CD4-positive, alpha-beta T cell treated with Interleukin-17A for 4 hours (primary cell): ENCODE measurements around the gene FGD2.
A peak's percentile ranks its signal among the peaks of the same experiment; 100 is the strongest.
"Not testable (repeated sequence)": the region's sequence is repeated elsewhere in the genome, so short reads cannot be mapped to it uniquely, and the experiment has no call there.

Source experiments
- DNase-seq: peaks from one replicate; pipeline ENCODE4 v3.0.0-alpha.2; 2020; ENCODE audit warnings: mixed read lengths

The FGD2 gene

DNA sequence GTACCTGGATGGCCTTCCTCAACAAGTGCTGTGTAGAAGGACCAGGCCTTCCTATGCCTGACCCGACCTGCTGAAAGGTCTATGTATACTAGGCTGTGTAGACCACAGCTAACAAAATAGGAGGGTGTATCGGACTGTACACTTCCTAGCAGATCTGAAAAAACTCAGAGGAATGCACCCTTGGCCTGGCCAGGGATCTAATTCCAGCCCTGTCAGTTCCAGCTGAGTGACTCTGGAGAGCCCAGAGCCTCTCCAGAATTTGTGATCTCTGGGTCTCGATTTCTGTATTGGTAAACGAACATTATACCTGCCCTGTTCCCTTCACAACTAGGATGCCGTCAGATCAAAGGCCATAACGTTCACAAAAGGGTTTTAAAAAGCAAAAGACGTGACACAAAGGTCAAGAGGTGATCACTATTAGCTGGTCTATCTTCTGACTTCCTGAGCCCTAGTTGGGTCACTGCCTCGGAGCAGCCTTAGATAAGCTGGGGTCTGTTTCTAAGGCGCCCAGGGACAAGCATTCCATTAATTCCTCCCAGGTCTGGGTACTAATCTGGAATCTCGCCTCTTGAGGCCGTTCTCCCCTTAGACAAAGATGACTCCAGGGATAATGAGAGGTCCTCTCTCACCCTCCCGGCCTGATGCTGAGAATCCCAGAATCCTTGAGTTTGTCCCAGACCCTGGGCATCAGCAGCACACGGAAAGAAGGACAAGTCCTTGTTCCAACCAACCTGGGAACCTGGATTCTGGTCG is 33.4 kb upstream of the FGD2 start:
- DNase-seq: no peak

DNA sequence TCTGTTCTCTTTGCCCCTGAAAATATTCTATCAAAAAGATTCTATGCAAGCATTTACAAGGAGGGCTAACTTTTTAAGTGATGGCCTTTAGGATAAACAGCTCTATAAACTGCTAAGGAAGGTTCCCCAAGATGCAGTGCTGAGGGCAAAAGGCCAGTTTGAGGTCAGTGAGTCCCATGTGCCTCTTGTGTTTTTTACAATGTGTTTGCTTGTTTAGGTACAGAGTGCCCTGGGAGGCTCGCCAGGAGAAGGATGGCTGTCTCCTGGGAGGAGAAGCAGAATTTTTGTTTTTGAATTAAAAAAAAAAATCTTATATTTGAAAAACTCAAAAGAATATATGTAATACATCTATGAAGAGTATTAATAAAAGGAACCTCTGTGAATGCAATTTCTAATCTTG is 32.3 kb upstream of the FGD2 start:
- no peak for DNase-seq

DNA sequence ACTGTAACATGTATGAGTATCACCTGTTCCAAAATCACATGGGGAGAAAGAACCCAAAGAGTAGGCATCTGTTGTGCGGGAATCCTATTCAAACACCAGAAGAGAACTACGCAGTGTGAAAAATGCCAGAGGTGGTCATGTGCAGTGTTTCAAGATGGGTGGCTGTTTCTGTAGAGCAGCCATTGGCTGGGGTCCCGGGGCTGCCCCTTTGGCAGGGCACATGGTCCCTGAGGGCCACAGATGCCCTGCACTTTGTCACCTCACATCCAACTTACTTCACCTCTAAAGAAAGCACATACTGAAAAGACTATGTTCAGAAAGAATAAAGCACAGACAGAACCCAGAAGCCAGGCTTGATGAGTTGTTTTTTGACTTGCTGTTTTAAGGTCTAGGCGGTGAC is 31.8 kb upstream of the FGD2 start:
- no peak for DNase-seq

DNA sequence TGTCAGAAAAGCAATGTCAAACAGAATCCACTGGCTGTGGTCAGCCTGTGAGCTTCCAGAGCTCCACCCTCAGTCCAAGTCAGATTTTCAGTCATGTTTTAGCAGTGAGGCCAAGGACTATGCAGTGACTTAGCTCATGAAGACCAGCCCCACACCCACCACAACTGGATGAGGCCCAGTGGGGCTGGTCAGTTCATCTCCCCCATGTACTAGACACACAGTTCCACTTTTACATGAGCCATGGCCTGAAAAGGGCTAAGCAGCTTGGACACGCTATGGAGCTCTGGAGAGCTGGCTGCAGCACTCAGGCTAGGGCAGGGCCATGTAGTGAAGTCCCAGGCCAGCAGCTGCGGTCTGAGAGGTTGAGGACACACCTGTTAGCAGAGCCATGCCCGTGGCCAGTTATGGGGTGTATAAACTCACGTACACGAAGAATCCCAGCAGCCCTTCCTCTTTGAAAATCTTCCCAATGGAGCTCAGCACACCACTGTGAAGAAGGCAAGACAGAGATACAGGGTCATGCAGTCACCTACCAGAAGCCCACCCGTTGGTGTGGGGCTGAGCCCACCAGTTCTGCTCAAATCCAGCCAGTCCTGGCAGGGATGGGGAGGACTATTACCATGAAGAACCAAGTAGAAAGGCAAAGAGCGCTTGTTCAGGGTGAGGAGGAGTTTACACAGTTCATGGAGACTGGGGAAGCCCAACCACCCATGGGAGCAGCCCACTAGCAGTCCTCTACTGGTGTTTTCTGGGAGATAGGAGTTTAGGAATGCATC is 30.0 kb upstream of the FGD2 start:
- DNase-seq: no peak

DNA sequence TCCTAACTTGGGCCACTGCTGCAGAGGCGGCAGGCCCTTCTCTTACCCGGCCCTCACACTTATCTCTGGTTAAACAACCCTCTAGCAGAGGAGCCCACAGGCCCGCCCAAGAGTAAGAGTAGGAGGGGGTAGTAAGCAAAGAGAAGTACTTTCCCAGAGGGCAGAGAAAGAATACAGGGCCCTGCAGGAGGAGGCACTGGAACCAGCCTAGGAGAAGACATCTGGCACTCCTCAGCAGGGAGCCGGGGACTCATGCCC is 29.5 kb upstream of the FGD2 start:
- no peak for DNase-seq

DNA sequence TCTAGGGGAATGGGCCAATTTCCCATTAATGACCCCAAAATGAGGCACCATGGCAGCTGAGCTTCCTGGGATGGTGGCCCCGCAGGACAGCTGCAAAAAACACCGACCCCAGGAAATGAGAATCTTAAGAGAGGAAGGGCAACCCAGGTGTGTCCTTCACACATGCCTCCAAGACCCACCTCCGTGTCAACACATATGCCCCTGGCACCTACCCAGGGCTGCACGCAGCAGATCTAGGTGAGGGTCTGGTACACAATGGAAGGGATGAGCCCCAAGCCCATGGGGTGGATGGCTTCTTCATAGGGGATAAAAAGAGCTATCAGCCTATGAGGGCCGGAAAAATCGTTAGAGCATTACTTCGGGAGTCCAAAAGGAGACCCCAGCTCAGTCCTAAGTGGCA is 28.9 kb upstream of the FGD2 start:
- no peak for DNase-seq

DNA sequence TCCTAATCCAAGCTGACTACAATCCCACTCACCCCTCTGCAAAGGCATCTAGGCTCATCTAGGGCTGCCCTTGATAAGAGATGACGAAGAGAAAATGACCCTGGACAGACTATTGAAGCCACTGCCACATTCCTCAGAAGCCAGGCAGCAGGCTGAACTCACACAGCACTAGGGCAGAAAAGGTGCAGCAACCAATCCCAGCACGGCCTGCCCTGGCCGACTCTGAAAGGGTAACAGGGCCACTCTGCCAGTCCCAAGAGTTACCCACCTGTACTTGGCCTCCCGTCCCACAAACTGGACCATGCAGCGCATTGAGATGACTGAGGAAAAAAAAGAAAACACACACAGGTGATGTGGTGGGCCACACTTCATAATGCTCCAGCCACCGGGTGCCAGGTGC is 28.5 kb upstream of the FGD2 start:
- no peak for DNase-seq

DNA sequence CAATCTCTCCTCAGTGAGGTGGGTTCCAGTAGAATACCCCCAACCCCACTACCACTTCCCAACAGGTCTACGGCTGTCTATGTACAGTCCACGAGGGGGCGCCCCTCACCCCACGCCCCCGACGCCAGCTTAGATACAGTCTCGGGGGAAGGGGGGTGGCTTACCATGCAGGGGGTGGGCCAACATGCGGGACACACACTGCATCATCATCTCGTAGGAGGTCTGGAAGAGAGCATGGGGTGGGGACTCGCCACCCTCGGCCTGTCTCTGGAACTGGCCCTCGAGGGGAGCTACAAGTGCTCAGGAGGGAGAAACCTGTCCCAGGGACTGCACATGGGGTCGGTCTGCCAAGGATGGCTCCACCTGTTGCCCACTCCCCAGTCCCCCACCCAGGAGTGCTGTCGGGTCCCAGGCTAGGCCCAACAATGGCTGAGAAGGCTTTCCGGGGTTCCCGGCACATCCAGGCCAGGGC is 27.9 kb upstream of the FGD2 start:
- no peak for DNase-seq

DNA sequence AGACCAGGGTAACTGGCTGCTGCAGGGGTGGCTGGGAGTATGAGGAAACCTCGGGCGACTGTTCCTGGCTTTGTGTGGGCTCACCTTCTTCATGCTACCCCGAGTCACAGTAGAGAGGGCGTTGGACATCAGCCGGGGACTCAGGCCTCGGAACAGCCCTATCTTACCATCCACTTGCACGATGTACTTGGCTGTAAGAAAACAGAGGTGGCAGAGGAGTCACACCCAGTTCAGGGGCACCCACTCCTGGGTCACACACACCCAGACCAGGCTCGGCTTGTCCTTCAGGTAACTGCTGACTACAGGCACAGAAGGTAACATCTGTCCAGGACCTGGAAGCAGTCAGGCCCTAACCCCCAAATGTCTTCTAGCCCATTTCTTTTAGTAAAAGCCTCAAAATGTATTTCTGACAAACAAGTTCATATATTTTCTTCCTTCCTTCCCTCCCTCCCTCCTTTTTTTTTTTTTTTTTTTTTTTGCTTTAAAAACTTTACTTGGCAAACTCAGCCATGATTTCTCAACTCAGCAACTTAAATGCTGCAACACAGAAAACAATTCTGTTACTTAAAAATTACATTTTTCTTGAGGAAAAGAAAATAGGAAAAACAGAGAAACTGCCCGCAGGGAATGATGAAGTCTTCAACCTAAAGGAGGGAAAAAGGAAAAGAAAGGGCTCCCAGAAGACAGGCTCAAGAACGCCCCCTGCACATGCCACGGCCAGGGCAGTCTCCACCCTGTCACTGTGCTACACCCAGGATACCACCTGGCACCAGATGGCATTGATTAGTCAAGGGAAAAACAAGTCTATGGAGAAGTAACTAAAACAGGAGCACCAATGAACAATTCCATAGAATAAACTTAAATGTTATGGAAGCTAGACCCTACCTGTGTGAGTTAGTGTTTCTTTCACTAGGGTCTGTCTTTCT is 26.8 kb upstream of the FGD2 start:
- no peak for DNase-seq

DNA sequence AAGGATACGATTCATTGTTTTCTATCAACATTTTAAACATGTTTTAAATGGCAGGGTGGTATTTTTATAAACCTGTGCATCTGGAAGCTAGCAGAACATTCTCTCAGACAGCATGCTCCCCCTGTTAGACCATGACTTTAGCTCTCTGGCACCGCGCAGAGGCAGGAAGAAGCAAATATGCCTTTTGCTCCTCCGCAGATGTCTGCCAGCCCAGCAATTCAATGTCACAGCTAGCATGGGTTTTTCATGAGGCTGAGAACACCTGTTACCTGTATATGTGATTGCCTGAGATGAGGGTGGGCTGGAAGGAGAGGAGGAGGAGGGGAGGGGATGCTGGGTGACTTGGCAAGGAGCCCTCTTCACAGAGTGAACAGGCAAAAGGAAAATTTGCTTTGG is 26.1 kb upstream of the FGD2 start:
- DNase-seq: peak; percentile 56

DNA sequence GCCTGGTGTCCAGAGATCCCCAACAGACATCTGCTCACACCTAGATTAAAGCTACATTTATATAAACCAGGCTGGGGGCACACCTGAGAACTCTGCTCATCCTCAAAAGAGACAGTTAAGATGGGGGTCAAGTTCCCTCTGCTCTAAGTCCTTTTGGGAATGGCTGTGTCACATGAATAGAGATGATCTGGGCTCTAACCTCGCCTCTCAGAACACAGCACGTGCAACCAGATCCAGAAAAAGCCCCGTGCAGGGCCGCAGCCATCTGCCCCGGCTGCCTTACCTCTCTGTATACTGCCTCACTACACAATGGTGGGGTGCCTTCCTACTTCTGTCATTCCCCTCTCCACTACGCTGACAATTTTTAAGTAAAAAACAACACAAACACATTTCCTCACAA is 25.3 kb upstream of the FGD2 start:
- DNase-seq: no peak

DNA sequence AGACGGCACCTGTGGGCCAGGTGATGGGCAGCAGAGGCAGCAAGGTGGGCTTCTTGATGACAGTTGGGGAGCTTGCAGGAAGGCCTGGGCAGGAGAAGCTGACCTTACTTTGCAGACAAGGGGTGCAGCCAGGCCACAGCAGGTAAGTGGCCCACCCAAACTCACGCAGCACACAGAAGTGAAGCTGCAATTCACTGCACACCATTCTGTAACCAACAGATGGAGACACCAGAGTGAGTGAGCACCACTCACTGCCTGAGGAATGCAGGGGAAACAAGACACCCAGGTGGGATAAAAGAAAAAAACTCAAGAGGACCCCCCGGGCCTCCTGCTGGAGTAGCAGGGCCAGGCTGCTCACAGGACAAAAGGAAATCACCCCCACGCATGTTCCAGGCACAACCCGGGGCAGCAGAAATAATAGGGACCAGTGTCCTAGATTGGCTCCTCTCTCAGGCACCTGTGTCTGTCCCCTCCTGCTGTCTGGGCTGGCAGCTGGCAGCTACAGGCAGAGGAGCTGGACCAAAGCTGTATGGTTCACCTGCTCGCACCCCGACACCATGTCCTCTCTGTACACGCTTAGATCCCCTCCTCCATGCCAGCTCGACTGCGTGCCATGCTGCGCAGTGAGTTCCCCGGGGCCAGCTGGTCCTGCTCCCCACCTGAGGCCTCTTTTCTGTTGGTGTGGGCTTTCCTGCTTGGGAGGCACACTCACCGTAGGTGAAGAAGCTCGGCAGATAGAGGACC is 24.4 kb upstream of the FGD2 start:
- no peak for DNase-seq

DNA sequence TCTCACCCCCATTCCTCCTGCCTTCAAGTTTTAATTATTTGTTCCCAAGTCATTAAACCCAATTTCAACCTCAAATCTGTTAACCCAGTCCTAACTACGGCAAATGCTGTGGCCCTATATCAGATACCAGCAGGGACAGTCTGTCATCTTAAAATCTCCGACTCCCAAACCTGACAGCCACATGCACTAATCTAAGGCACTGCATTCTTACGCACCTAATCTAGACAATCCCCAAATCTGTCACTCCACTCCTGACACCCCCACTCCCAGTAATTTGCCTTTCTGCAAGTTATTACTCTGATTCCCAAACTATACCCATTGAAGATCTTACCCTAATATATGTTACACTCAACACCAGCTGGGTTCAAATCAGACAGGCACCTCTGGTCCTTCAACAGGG is 21.9 kb upstream of the FGD2 start:
- no peak for DNase-seq

DNA sequence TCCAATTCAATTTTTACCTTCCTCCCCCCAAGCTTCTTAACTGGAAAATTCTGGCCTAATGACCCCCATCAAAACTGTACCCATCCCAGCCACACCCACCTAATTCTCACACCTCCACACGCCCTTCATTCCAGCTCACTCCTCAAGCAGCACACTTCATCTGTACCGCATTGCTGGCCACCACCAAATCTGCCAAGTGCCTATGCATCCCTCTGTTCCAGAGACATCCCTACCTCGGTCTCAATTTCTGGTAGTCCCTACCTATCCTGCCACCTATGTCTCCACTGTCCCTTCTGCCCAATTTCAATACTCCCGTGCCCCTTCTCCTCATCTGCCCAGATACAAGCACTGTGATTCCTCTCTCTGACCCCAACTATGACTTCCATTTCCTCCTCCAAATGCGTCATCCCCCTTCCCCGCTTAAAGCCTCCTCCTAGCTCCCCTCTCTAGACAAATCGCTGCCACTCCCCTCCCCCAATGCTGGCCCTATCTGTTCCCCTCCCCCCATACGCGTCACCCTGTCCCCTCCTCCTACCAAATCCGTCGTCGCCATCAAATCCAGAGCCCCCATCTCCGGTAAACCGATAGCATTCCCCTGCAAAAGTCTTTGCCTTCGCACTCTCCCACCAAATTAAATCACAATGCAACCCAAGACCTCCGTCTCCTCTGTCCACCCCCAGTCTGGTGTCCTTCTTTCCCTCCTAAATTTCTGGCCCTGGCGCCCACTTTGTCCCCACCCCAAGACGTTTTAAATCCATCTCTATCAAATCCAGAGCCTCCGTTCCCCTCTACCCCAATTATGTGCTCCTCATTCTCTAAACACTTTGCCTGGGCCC is 20.7 kb upstream of the FGD2 start:
- peak; percentile 72 for DNase-seq

DNA sequence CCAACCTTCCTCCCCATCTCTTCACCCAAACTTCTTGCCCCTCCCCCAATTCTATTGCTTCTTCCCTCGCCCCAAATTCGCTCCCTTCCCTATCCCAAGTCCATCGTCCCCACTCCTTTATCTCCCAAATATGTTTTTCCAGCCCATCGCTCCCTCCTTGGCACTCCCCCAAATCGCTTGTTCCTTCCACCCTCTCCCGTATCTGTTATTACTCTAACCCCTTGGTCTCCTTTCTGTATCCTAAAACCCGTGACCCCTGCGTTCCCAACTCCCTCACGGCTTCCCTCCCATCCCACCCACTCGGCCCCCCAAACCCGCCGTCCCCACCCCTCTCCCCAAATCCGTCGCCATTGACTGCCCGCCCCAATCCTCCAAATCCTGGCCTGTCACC is 20.0 kb upstream of the FGD2 start:
- DNase-seq: no peak

DNA sequence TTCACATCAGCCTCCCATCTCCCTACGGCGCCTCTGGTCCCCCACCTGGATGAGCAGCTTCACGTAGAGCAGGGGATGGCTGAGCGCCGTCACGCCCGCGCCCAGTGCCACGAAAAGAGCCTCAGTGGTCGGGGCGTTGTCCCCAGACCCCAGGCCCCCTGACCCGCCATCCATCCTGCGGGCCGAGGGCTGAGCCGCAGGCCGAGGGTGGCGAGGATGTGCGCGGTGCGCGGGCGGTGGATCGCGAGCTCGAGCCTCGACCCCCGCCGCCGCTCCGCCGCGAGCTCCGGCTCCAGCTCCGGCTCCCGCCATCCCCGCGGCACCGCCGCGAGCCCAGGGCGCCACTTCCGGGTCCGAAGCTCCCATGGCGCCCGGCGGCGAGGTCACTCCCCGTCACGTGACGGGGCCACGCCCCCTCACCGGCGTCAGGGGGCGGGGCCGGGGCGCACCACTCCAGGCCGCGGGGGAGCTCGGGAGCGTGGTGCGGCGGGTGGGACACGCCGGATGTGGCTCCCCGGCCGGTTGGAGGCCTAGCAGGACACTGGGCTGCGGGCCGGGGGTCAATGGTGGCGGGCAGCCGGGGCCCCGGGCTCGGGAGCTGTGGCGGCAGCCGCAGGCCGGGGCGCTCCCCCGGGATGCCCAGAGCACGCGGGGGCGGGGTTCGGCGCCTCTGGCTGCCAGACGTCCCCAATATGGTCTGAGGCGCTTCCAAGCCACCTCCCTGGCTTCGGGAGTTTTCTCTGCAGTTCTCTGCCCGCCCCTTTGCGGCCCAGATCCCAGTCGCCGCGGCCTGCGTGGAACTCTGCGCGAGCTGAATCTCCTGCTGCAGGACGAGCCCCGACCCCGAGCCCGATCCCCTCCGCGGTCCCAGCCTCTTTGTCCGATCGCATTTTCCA is 19.4 kb upstream of the FGD2 start, which contains the start of gene MTCH1:
TSS of gene MTCH1 (minus strand) at position 389 of the 896 bp plus-strand sequence. CDS start at position 366, 23 bp downstream.
- DNase-seq: peak; percentile 91

DNA sequence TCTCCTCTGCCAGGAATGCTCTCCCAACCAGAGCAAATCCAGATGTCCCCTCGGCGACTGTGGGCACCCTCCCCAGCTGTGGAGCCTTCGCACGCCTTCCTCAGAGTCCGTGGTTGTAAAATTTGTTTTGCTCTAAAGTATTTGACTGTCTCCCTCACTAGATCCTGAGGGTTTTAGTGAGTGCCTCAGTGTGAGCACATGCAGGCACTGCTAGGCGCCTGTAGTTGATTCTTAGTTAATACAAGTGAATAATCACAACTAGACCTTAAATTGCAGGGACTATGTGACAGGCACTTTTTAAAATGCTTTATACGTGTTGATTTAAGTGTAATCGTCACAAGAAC is 18.8 kb upstream of the FGD2 start:
- DNase-seq: no peak

DNA sequence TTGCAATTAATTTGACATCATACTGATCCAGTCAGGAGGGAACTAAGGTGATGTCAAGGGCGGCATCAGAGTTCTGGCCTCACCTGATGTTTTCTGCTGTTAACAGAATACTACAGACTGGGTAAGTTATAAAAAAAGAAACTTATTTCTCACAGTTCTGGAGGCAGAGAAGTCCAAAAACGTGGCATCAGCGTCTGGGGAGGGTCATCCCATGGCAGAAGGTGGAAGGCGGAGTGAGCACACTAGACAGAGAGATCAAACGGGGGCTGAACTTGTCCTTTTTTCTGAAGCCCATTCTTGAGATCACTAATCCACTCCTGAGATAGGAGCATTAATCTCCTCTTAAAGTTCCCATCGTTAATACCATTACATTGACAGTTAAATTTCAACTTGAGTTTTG is 16.2 kb upstream of the FGD2 start:
- DNase-seq: no peak

DNA sequence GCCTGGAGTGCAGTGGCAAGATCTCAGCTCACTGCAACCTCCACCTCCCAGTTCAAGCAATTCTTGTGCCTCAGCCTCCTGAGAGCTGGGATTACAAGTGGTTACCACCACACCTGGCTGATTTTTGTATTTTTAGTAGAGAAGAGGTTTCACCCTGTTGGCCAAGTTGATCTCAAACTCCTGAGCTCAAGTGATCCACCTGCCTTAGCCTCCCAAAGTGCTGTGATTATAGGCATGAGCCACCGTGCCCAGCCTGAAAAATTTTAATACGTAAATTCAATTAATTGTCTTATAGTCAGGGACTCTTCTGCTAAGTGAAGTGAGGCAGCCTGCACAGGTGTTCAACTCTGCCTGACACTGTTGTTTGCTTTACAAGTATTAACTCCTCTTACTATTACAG is 15.1 kb upstream of the FGD2 start:
- not testable (repeated sequence) for DNase-seq

DNA sequence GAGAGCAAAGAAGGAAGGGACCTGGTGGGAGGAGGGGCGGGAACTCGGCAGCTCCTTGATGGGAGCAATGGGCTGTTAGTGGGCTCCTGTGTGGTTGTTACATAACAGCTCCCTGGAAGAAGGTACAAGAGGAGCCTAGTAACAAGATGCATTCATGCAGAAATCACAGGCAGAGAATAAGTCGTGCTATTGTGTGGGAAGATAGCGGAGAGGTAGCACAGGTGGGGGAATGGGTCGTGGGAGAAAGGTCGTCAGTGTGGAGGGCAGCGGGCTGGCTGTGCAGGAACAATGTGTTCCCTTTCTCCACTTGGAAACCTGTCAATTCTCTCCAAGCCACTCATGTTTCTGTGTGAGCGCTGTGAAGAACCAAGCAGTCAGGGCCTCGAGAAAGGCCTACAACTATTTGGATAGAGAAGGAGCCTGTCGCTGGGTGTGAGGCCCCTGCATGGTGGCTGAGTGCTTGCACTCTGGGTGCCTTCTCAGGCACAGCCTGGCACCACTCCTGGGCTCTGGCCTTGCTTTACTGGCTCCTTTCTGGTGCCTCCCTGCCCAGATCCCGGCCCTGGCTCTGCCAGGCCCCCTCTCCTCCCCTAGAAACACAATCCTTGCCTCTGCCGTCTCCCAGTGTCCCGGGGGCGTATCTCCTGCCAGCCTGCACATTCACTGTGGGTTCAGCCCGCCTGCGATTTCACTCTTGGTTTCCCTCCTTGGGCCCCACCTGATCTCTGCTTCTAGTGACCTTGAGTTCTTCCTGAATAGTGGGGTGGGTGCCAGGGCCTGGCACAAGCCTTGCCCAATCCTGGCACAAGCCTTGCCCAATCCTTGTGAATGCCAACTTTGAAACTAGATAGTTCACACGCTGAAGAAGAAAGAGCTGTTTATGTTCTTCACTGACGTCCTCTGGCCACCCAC is 7.4 kb upstream of the FGD2 start:
- DNase-seq: no peak
